Cerebellar cortex (tissue), 1 donor: ENCODE measurements around the gene TAL2.

Source experiments
- DNase-seq: peaks from one replicate; pipeline ENCODE4 v3.0.0-alpha.2; 2015; ENCODE audit warnings: low spot score

The TAL2 gene

DNA sequence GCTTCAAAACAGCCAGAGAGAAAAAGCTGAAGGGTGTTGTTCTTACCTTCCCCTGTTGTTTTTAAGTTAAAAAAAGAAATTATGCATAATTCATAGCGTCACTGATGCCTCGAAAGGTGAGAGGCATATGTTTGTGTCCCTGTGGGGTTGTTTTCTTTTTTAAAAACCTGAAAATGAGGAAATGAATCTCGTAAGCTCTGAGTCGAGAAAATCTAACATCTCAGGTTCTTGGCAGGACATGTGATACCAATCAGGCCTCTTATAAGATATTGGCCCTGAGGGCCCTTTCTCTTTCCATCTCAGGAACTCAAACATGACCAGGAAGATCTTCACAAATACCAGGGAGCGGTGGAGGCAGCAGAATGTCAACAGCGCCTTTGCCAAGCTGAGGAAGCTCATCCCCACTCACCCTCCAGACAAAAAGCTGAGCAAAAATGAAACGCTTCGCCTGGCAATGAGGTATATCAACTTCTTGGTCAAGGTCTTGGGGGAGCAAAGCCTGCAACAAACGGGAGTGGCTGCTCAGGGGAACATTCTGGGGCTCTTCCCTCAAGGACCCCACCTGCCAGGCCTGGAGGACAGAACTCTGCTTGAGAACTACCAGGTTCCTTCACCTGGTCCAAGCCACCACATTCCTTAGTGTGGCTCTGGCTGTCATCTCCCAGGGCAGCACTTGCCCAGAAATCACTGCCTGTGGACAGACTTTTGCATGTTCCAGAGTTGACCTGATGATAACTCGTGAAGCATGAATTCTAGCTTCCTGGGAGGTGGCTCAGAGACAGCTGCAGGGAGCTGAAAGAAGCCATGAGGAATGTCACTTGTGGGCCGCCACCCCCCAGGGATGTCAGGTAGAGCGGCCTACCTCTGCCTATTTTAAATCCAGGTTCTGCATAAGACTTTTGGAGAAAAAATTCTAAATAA lies at the start of gene TAL2:
TSS of gene TAL2 (plus strand) at position 274 of the 921 bp plus-strand sequence. CDS start at position 314, 40 bp downstream.
- no peak for DNase-seq

GRCh38 chr9:105621001-105621400 lies 41.3 kb upstream of the TAL2 start:
- peak; percentile 28 for DNase-seq

DNA sequence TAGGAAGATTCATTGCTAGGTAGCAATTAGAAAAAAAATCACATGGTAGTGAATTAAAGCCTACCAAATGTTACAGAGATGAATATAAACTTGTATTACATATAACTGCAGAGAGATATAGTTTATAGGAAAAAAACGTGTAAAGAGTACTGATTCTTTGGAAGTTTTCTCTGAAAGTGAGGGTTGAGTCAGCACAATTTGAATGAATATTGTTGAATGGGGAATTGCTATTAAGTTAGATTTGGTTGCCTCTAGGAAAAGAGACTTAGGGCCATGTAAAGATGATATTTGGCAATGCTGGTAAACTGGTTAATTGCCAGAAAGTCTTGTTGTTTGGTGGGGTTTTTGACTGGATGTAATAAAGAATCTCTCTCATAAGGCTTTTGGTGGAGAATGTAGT lies 37.2 kb upstream of the TAL2 start:
- no peak for DNase-seq

DNA sequence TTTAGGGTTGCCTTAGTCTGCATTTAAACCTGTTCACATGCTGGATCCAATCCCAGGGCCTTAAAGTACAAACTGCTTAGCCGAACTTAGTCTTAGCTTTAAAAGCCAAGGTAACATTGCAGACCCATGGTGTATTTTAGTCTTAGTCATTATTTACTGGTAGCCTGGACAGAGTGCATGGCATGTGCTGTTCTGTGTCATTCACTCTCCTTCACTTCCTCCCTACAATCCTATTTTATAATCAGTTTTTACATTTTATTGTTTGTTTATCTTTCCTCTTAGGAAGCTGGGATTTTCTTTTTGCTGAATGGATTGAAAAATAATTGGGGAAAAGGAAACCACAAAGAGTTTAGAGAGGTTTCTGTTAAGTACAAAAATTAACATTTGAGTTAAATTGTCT lies 29.4 kb upstream of the TAL2 start:
- DNase-seq = no peak

DNA sequence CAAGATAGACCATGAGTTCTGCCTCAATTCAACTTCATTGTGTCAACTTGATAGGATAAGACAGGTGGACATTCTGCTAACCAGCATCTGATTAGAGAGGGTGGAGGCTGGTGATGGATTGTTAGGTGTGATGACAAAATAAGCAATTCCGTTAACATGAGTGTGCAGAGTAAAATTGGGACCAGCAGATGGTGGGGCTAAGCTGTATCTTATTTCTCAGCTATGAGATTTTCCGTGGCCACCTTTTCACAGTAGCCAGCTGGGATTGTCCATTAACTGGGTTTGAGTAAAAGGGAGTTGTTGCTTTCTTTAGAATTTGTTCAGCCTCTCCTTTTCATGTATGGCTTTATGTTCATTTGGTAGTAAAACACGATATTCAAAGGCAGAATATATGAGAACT lies 28.8 kb upstream of the TAL2 start:
- no peak for DNase-seq

- DNase-seq = no peak
These were observed 25.9 kb upstream of the TAL2 start for GRCh38 chr9:105636331-105636730.

DNA sequence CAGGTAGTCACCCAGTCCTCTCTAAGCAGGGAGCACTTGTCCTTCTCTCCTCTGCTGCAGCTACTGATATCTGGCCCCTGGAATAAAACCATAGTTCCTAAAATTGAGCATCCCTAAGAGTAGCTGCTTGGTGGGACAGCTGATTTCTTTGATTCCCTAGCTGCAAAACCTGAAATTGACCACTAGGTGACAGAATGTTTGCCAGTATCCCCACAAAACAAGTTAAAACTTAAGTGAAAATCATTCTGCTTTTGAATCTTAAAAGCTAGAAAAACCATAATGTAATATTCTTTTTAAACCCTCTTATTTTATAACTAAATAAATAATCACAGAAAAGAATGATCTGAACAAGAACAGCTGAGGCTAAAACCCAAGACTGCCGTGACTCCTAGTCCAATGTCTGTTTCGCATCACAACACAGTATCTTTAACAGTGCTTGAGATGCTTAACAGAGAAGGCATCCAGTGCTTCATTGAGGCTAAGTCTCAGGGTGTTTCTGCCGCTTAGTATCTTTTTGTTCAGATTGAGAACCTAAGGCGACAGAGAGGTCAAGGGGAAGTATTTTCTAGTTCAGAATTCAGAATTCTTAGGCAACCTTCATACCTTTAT lies 24.4 kb upstream of the TAL2 start:
- DNase-seq = no peak

- no peak for DNase-seq
These were observed 22.3 kb upstream of the TAL2 start for GRCh38 chr9:105639936-105640335.

DNA sequence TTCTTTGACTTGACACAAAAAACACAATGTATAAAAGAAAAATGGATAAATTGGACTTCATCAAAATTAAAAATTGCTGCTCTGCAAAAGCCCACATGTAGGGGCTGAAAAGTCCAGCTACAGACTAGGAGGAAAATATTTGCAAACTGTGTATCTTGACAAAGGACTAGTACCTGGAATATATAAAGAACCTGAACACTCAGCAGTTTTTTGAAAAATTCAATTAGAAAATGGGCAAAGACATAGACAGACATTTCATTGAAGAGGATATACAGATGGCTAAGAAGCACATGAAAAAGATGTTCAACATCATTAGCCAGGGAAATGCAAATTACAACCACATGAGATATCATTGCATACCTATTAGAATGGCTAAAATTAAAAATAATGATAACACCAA lies 18.5 kb upstream of the TAL2 start:
- DNase-seq = no peak

DNA sequence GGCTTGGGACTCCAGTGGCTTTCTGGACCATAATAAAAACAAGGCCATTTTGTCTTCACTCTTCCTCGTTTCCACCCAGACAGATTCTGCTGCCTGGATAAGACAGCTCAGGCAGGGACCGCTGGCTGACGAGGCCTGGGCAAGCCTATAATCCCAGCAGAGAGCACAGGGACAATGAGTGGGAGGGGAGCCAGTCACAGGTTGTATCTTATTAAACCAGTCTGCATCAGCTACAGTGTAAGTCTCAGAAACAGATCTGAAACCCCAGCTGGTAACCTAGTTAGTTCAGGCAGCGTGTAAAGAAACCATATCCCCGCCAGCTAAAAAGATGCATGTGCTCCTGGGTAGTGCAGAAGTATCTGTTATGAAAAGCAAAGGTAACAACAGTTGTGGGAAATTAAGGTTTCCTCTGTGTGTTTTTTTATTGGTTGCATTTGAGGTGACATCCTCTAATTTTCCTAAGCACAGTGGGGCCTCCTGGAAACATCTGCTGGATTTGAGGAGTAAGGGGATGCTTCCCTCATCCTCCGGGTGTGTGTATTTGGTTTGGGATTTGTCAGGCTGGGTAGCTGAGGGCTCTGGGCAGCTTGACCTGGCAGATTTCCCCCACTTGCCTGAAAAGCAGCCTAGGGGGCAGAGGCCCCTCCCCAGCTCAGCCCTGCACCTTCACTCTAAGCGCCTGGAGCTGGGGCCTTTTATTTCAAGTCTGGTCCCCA lies 15.2 kb upstream of the TAL2 start:
- no peak for DNase-seq

DNA sequence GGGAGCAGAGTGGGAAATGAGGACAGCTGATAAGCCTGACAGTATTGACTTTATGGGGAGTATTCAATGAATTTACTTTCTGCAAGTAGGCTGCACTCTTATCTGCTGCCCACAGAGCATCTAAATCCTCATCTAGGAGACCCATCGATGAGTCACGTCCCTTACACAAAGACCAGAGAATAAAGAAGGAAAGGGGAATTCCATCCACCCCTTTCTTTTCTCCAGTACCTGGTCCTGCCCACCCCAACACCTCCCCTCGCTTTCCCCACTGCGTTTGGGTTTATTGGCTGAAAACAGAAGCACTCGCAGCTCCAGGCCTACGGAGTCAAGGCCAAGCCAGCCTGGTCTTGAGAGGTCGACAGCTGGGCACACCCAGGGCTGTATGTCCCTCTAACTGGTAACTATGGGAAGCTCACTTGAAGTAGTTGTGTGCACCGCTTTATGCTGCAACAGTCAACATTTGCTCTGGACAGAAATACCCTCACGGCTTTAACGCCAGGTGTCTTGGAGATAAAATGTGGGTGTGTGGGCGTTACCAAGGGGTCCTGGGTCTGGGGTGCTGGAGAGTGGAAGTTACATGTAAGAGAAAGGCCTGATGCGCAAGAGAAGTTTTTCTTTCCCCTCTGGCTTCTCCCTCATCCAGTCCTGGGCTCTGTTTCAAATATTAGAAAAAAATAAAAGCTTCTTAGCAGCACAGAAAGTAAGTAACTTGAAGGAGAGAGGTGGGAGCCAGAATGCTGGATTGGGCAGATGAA lies 14.5 kb upstream of the TAL2 start:
- DNase-seq = no peak

DNA sequence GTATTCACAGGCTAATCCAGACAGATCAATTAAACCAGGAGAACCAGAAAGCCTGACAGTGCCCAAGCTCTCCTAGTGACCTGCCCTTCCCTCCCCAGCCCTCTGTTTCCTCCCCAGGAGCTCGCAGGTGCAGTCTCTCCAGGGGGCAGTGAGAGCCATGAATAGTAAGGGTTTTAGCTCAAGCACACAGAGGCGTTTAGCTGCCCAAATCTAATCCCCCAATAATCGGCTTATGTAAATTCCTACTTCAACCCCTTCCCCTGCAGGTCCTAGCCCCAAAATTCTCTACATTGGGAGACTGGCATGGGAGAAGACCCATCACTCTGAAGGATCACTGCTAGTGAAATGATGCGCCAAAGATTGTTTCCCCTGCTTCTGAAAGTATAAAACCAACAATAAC lies 10.5 kb upstream of the TAL2 start:
- DNase-seq = no peak

DNA sequence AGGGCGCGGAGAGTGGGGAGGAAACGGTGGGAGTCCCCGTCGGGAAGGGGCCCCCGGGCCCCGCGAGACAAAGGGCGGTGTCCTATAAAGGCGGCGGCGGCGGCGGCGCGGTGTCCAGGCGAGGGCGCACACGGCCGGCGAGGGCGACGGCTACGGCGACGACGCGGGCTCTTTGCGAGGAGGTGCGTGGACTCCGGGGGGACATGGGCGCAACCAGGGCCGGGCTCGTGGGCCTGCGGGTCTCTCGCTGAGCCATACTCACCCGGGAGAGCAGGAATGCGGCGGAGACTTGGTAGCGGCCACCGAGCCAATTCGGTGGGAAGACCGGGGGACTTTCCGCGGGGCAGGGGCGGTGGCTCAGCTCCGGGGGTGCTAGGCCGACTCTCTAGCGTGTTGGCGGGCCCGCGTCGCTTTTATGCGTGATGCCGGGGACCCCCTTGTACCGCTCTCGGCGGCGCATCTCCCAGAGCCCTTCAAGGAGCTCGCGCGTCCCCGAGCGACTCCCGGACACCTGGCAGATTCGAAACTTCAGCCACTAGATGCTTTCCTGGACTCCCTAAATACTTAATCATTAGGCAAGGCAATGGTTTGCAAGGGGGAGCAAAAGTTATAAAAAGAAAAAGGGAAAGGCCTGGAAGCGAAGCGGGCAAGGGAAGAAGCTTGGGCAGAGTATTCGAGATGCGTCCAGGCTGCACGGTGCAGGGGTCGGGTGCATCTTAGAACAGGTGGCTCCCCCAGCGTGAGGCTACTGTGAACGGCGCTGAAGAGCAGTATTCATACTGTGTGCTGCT lies 5.9 kb upstream of the TAL2 start:
- DNase-seq = no peak

- DNase-seq = no peak
These were observed 3.9 kb upstream of the TAL2 start for GRCh38 chr9:105658351-105658750.

- DNase-seq = no peak
These were observed 1.2 kb upstream of the TAL2 start for GRCh38 chr9:105661011-105661410.

DNA sequence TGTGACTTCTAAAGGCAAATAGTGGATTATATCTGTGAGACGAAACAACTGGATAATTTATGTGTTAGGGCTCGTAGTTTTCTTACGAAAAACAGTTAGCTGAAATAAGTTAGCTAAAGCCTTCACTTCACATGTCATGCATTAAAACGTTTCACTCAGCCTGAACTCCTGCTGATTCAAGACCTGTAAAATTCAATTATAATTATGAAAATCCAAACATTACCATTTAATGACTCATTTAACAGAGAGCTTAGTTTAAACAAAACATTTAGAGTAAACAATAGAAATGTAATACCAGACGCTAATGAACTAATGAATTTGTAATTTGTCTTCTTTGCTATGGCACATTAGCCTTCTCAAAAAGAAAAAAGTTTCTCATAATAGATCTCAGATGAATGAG lies 1.7 kb downstream of the TAL2 start:
- no peak for DNase-seq

DNA sequence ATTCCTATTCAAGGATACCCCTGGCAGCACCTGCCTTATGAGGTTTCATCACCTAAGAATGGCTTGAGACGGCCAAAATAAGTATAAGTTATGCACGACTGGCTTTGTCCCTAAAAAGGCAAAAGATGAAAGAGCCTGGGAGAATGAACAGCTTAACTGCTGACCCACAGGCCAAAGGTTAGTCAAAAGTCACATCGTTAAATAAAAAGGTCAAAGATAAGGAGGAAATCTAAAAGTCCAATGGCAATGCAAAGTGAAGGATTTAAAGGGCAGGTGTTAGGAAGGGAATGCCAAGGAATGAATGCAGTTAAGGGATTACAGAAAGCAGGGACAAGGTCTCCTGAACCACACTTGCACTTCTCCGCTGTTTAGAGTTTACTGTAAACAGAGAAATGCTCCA lies 5.6 kb downstream of the TAL2 start:
- DNase-seq = no peak

- DNase-seq = no peak
These were observed 8.1 kb downstream of the TAL2 start for GRCh38 chr9:105670315-105670714.

DNA sequence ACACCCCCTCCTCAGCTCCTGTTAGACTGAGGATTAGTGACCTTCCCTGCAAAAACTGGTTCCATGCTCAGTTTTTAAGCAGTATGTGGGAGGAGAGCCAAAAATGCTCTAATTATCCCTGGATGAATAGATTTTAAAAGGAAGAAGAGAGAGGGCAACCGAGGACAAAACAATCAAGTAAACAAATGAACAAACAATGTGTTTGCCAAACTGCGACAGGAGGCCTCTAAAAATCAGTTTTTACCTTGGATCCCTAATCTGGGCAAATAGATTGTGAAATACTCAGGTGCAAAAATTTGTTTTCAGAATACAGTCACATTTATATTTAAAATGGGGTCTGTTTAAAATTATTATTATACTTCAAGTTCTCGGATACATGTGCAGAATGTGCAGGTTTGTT lies 8.5 kb downstream of the TAL2 start:
- no peak for DNase-seq

- DNase-seq = no peak
These were observed 10.5 kb downstream of the TAL2 start for GRCh38 chr9:105672711-105673234.

- DNase-seq = no peak
These were observed 11.7 kb downstream of the TAL2 start for GRCh38 chr9:105673850-105674387.
